Activated T-cell treated with anti-CD3 and anti-CD28 coated beads, Interleukin-2, amount 50 U/mL, for 4 hours (primary cell): ENCODE measurements around the gene RBBP8NL. TPM values are rescaled to one million over a fixed set of nuclear protein-coding genes. Genes with fewer than 3 reads are reported as not detected.
A peak's percentile ranks its signal among the peaks of the same experiment; 100 is the strongest.

Experiments
- ATAC-seq, 2 donors: fragments of 200-7000 bp; cut with Tn5 transposase; one replicate each; pipeline ENCODE4 v1.10.0; 2021
- DNase-seq: peaks from one replicate; pipeline ENCODE4 v3.0.0-alpha.2; 2020
- H3K27me3 Mint-ChIP-seq: one replicate; pipeline ENCODE4 v1.8.0; 2021; ENCODE audit warnings: low read depth, mixed read lengths
- H3K36me3 Mint-ChIP-seq: one replicate; pipeline ENCODE4 v1.8.0; 2022; ENCODE audit warnings: mixed read lengths; ENCODE audit not compliant: insufficient read depth
- H3K4me1 Mint-ChIP-seq: one replicate; pipeline ENCODE4 v1.8.0; 2021; ENCODE audit warnings: low read depth, mixed read lengths
- H3K4me3 Mint-ChIP-seq: one replicate; pipeline ENCODE4 v1.8.0; 2021; ENCODE audit warnings: mild to moderate bottlenecking, moderate library complexity, mixed read lengths
- H3K9me3 Mint-ChIP-seq: one replicate; pipeline ENCODE4 v1.8.0; 2021; ENCODE audit warnings: mixed read lengths
- total RNA-seq, 3 donors: library from RNA; stranded (reverse); gene quantifications; one replicate each; pipeline ENCODE4 v1.2.1, GENCODE V29; 2021

RBBP8NL gene
- total RNA-seq, 3 donors from 2014 or later = not detected

- Mint-ChIP-seq H3K36me3 (no peaks in the 10 kb centered on the region), H3K4me1 (peaks cover 9% of the 10 kb centered on the region), H3K4me3 (no peak overlapping the region), H3K27me3 (no peaks in the 10 kb centered on the region), H3K9me3 (no peaks in the 10 kb centered on the region)
- ATAC-seq (no peak), DNase-seq (no peak)
These were observed 13.3 kb downstream of the RBBP8NL start for GRCh38 chr20:62413896-62414481.

GRCh38 chr20:62413025-62413570, 14.2 kb downstream of the RBBP8NL start:
- peaks cover 9% of the 10 kb centered on the region for H3K4me1 Mint-ChIP-seq
- ATAC-seq = no peak
- H3K27me3 Mint-ChIP-seq = no peaks in the 10 kb centered on the region
- DNase-seq = no peak
- H3K4me3 Mint-ChIP-seq = no peak overlapping the region
- H3K36me3 Mint-ChIP-seq = no peaks in the 10 kb centered on the region
- H3K9me3 Mint-ChIP-seq = no peaks in the 10 kb centered on the region

- Mint-ChIP-seq H3K27me3 (no peaks in the 10 kb centered on the region), H3K9me3 (no peaks in the 10 kb centered on the region), H3K4me3 (no peak overlapping the region), H3K4me1 (peaks cover 9% of the 10 kb centered on the region), H3K36me3 (no peaks in the 10 kb centered on the region)
- DNase-seq (no peak), ATAC-seq (no peak)
These were observed 14.9 kb downstream of the RBBP8NL start for GRCh38 chr20:62412194-62413024.

GRCh38 chr20:62411479-62412193, 15.7 kb downstream of the RBBP8NL start:
- ATAC-seq (no peak), DNase-seq (no peak)
- Mint-ChIP-seq H3K36me3 (no peaks in the 10 kb centered on the region), H3K4me3 (no peak overlapping the region), H3K27me3 (no peaks in the 10 kb centered on the region), H3K4me1 (peaks cover 9% of the 10 kb centered on the region), H3K9me3 (no peaks in the 10 kb centered on the region)

GRCh38 chr20:62410746-62411478, 16.4 kb downstream of the RBBP8NL start:
- Mint-ChIP-seq H3K4me3 (no peak overlapping the region), H3K9me3 (no peaks in the 10 kb centered on the region), H3K36me3 (no peaks in the 10 kb centered on the region), H3K27me3 (no peaks in the 10 kb centered on the region), H3K4me1 (peaks cover 13% of the 10 kb centered on the region)
- ATAC-seq = no peak
- DNase-seq = no peak

- Mint-ChIP-seq H3K4me1 (peaks cover 19% of the 10 kb centered on the region), H3K9me3 (no peaks in the 10 kb centered on the region), H3K4me3 (peak overlapping the region; percentile 29), H3K36me3 (no peaks in the 10 kb centered on the region), H3K27me3 (no peaks in the 10 kb centered on the region)
- ATAC-seq = no peak
- peak; percentile 22 for DNase-seq
These were observed 17.2 kb downstream of the RBBP8NL start for GRCh38 chr20:62409931-62410745.

GRCh38 chr20:62409086-62409853, 18.1 kb downstream of the RBBP8NL start:
- Mint-ChIP-seq H3K36me3 (no peaks in the 10 kb centered on the region), H3K27me3 (no peaks in the 10 kb centered on the region), H3K4me3 (peak overlapping the region; percentile 29), H3K4me1 (peaks cover 22% of the 10 kb centered on the region), H3K9me3 (no peaks in the 10 kb centered on the region)
- ATAC-seq = no peak
- no peak for DNase-seq

GRCh38 chr20:62408640-62409039, 18.7 kb downstream of the RBBP8NL start:
- no peak for DNase-seq
- Mint-ChIP-seq H3K4me1 (peaks cover 27% of the 10 kb centered on the region), H3K4me3 (no peak overlapping the region), H3K9me3 (no peaks in the 10 kb centered on the region), H3K27me3 (no peaks in the 10 kb centered on the region), H3K36me3 (no peaks in the 10 kb centered on the region)
- ATAC-seq = no peak

- H3K4me1 Mint-ChIP-seq = peaks cover 27% of the 10 kb centered on the region
- H3K27me3 Mint-ChIP-seq = no peaks in the 10 kb centered on the region
- no peak for ATAC-seq
- DNase-seq = no peak
- no peaks in the 10 kb centered on the region for H3K9me3 Mint-ChIP-seq
- peak overlapping the region; percentile 80 for H3K4me3 Mint-ChIP-seq
- peaks cover 2% of the 10 kb centered on the region for H3K36me3 Mint-ChIP-seq
These were observed 19.3 kb downstream of the RBBP8NL start for GRCh38 chr20:62408055-62408454.

GRCh38 chr20:62407221-62407992, 19.9 kb downstream of the RBBP8NL start, which contains the start of gene CABLES2:
CABLES2 (minus strand) TSS chr20:62407285; CDS start chr20:62407276, 9 bp downstream.
- Mint-ChIP-seq H3K9me3 (no peaks in the 10 kb centered on the region), H3K4me3 (peak within 1 kb of the TSS; percentile 80), H3K4me1 (peaks cover 27% of the 10 kb centered on the region), H3K27me3 (no peaks in the 10 kb centered on the region), H3K36me3 (peaks cover 2% of the 10 kb centered on the region)
- peak; percentile 95 for ATAC-seq
- DNase-seq = peak; percentile 86

- DNase-seq (no peak), ATAC-seq (peak; percentile 3)
- Mint-ChIP-seq H3K4me3 (peak overlapping the region; percentile 80), H3K27me3 (no peaks in the 10 kb centered on the region), H3K9me3 (no peaks in the 10 kb centered on the region), H3K36me3 (peaks cover 2% of the 10 kb centered on the region), H3K4me1 (peaks cover 27% of the 10 kb centered on the region)
These were observed 20.6 kb downstream of the RBBP8NL start for GRCh38 chr20:62406635-62407176.

GRCh38 chr20:62405981-62406513, 21.3 kb downstream of the RBBP8NL start:
- Mint-ChIP-seq H3K9me3 (no peaks in the 10 kb centered on the region), H3K4me3 (peak overlapping the region; percentile 80), H3K27me3 (no peaks in the 10 kb centered on the region), H3K4me1 (peaks cover 27% of the 10 kb centered on the region), H3K36me3 (peaks cover 2% of the 10 kb centered on the region)
- ATAC-seq = no peak
- no peak for DNase-seq
